ENCODE data around the gene ANO4.
"Not testable (repeated sequence)": the region's sequence is repeated elsewhere in the genome, so short reads cannot be mapped to it uniquely, and the experiment has no call there.

ANO4 gene

DNA sequence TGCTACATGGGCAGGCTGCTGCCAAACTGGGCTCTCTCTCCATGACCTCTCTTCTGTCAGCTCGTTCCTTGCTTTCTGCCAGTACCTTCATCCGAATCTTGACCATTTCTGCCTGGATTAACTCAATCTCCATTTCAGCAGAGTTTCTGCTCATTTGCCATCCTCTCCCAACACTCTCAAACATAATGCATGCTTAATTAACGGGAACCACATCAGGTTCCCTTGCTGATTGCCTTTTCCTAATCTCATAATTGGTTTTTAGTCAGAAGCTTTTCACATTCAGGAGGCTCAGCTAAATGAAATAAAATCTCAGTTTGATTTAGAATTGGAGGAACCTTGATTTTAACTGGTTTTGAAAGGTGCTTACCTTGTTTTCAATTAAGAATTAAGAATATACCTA, 288.1 kb downstream of the ANO4 start:
- DNase-seq (ENCODE audit: low read depth, low spot score) = no peak

DNA sequence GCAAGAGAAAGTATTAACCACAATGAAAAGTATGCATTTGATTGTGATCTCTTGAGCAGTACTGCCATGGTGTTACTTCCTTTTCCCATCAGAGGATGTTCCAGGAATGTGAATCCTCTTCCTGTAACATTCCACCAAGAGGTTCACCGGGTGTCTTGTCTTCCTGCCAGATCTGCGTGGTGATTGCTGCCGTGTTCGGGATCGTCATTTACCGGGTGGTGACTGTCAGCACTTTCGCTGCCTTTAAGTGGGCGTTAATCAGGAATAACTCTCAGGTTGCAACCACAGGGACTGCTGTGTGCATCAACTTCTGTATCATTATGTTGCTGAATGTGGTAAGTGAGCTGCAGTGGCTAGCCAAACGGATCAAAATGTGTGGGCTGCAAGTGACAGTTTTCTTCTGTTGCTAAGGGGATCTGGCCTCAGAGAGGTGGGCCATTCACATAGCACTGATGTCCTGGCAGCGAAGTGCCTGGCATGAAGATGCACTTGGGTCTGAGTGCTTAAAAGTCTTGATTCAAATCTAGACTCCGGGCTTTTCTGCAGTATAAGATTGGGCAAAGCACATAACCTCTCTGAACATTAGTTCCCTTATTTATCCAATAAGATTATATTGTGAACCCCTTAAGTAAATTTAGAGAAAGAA, 292.0 kb downstream of the ANO4 start:
- DNase-seq (ENCODE audit: low read depth, low spot score) = no peak

- DNase-seq (ENCODE audit: low read depth, low spot score) = no peak
Measured at GRCh38 chr12:101087920-101088319, 293.3 kb downstream of the ANO4 start.

DNA sequence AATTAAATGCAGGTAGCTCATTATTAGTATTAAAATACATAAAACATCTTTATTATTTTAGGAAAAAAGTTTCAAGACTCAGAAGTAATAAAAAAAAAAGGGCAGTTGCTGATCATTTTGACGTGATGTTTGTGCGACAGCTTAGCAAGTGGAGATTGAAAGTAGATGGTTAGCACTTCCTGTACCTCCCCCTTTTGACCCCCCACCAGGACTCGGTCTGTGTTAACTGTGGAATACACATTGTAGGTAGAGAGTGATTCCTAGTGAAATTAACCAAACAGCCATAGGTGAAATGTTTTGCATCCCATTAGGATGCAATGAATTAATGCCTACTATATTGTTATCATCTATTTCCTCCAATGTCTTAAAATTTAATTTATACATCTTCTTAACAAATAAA, 294.7 kb downstream of the ANO4 start:
- DNase-seq (ENCODE audit: low read depth, low spot score) = no peak

- not testable (repeated sequence) for DNase-seq (ENCODE audit: low read depth, low spot score)
Measured at GRCh38 chr12:101090222-101090621, 295.6 kb downstream of the ANO4 start.

GRCh38 chr12:101097829-101098580, 303.4 kb downstream of the ANO4 start:
- no peak for DNase-seq (ENCODE audit: low read depth, low spot score)

GRCh38 chr12:101107032-101107763, 312.6 kb downstream of the ANO4 start:
- no peak for DNase-seq (ENCODE audit: low read depth, low spot score)

GRCh38 chr12:101108130-101108529, 313.6 kb downstream of the ANO4 start:
- DNase-seq (ENCODE audit: low read depth, low spot score) = no peak

DNA sequence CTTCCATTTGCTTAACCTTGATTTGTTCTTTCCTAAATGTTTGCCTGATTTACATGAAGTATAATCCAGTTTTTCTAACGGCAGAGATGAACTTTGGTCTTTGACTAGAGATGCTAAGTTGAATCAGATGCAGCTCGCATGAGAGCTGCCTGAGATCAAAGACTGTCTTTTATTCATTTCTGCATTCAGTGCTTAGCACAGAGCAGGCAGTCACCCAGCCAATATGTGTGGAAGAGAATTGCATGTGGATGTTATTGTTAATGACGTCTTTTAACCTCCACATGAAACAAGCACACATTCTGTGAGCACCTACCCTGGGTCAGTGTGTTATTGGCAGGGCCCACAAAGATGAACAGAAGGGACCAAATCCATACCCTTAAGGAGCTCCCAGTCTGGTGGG, 316.3 kb downstream of the ANO4 start:
- no peak for DNase-seq (ENCODE audit: low read depth, low spot score)

DNA sequence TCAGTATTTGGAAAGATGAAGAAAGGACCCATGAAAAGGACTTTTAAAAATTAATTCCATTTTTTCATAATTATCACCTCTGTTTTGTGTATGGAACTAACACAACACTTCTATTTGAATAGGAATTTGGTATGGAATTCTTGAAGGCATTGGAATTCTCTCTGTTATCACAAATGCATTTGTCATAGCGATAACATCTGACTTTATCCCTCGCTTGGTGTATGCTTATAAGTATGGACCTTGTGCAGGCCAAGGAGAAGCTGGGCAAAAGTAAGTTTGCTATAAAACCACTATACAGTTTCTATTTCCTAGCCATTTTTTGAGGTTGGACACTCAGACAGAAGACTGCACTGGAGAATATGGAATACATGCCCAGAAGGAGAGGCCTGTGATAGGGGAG, 316.9 kb downstream of the ANO4 start:
- no peak for DNase-seq (ENCODE audit: low read depth, low spot score)

DNA sequence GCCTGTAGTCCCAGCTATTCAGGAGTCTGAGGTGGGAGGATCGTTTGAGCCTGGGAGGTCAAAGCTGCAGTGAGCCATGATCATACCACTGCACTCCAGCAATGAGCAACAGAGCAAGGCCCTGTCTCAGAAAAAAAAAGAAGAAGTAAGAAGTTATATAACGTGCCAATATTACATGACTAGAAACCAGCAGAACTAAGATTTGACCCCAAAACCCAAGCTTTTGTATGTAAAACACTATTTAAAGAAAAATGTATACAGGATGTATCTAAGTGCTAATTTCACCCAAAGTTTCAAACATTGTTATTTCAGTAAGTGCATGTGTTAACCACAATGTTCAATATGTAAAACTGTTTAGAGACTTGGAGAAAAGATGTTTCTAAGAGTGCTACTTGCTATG, 320.8 kb downstream of the ANO4 start:
- no peak for DNase-seq (ENCODE audit: low read depth, low spot score)

DNA sequence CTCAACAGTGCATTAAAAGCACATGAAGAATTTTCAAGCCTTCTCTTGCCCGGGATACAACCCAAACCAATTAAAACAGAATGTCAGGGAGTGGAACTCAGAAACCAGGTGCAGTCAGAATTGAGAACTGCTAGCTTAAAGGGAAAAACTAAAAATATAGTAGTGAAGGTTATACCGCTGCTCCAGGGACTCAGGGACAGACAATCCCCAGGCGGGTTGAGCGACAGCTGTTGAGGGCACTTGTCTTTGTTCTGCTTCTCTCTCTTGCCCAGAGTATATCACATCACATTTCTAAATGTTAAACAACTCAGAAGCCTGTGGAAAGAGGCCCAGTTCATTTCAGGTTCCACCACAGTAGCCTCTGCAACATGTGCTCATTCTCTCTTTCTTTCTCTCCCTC, 322.3 kb downstream of the ANO4 start:
- no peak for DNase-seq (ENCODE audit: low read depth, low spot score)

DNA sequence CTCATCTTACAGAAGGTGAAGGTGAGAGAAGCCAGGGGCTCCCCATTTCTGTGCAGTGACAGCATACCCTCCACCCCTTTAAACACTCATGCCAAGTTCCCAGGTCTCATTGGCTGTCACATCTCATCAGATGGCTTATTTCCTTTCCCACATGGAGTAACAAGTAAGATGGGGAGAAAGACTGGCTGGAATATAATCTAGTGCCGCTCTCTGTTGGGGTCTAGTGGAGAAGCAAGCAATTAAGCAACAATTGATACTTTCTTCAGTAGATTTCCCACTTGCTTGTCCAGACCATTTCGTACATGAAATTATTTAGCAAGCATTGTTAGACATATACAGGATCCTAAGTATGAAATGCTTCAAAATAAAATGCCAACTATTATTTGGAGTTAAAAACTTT, 323.3 kb downstream of the ANO4 start:
- DNase-seq (ENCODE audit: low read depth, low spot score) = no peak

DNA sequence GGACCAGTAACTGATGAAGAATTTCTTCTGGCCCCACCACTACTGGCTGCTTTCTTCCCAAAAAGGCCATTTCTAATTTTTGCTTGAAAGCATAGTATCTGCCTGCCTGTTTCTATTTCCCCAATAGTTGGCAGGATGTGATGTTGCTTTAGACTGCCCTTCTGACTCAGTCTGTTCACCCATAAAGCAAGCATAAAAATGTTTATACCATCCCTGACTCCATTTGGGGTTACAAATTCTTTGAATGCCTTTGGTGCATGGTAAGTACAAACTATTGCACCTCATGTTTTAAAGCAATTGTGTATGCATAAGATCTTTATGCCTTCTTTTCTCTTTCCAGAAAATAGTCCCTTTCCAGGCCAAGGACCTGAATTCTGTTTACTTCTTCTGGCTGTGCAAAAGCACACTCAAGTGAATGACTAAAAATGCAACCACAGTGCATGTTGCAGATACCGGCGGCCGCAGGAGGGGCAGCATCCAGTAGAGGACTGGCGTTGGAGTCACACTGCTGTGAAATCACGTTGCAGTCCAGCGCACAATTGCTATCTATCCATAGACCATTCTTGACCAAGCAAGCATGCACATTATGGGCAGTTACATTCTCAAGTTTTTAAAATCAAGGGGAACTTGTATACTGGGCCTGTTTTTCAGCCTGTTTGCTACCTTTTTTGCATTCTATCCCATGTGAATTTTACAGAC, 333.1 kb downstream of the ANO4 start:
- no peak for DNase-seq (ENCODE audit: low read depth, low spot score)

DNA sequence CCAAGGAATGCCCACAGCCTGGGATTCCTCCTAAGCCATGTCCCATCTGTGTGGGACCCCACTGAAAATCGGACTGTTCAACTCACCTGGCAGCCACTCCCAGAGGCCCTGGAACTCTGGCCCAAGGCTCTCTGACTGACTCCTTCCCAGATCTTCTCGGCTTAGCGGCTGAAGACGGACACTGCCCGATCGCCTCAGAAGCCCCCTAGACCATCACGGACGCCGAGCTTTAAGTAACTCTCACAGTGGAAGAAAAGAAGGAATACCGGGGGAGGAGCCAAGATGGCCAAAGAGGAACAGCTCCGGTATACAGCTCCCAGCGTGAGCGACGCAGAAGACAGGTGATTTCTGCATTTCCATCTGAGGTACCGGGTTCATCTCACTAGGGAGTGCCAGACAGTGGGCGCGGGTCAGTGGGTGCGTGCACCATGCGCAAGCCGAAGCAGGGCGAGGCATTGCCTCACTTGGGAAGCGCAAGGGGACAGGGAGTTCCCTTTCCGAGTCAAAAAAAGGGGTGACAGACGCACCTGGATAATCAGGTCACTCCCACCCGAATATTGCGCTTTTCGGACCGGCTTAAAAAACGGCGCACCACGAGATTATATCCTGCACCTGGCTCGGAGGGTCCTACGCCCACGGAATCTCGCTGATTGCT, 351.3 kb downstream of the ANO4 start:
- not testable (repeated sequence) for DNase-seq (ENCODE audit: low read depth, low spot score)

GRCh38 chr12:101165319-101165718, 370.7 kb downstream of the ANO4 start:
- no peak for DNase-seq (ENCODE audit: low read depth, low spot score)

DNA sequence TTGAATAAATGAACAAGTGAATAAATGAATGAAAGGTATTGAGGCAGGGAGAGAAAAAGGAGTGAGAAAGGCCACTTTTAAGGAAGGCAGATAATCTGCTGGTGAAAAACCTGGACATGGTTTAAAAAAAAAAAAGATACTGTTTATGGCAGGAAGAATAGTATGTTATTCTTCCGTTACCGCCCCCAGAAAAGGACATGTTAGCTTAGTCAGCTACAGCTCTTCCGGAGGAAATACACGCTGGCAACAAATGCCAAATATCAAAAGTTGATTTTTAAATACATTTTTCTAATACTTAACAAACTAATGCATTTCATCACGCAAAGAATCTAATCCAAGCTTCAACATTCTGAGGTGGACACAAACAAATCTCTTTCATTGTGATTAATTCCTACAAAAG, 372.3 kb downstream of the ANO4 start:
- DNase-seq (ENCODE audit: low read depth, low spot score) = no peak

- DNase-seq (ENCODE audit: low read depth, low spot score) = no peak
Measured at GRCh38 chr12:101168001-101168400, 373.4 kb downstream of the ANO4 start.

DNA sequence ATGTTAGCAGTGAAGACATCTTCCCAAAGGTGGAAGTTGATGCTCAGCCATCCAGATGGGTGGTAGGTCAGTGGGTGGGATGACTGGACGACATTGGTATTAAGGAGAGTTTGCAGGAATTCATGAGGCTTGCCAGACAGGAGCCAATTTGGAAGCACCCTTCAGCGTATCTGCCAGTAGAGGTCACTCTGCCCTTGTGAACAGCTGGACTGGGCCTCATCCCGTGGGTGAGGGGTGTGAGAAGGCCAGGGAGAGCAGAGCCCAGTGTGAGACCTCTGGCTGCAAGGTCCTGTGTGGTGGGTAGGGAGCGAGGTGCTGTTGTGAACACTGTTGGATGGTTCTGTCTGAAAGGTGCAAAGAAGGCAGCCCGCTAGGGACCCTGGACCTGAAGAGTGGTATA, 377.7 kb downstream of the ANO4 start:
- DNase-seq (ENCODE audit: low read depth, low spot score) = no peak

- DNase-seq (ENCODE audit: low read depth, low spot score) = no peak
Measured at GRCh38 chr12:101173197-101173749, 378.7 kb downstream of the ANO4 start.

DNA sequence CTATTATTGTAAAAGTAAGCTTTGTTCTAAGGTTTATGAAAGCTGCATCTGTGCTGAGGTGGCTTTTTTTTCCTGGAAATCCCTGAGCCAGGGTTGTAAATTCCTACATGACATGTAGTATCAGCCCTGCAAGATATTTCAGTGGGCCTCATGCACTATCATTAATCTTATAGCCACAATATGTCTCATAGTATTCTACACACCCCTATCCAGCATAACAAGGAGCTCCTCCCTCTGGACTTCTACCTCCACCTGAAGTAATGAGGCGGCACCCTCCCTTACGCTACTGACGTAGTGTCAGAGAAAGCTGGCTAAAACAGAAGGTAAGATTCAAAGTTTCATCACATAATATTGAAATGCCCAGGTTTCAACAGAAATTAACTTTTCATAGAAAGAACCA, 380.0 kb downstream of the ANO4 start:
- DNase-seq (ENCODE audit: low read depth, low spot score) = no peak
